ENCODE measurements around the gene CSF2. TPM values are rescaled to one million over a fixed set of nuclear protein-coding genes. Genes with fewer than 3 reads are reported as not detected.

Gene CSF2
- polyA plus RNA-seq, 1 of the 3 experiments (the other 2 are of a cell fraction), result 0.97 TPM

- CTCF ChIA-PET, result interaction anchor here (1.0 to 4.1 kb wide), 3 partner anchors 7 to 11 kb away, joined by 3 to 22 read pairs (median 3); no protein-coding TSS in a partner anchor
- Histone ChIP-seq H3K4me2 (no peak overlapping the region), H4K20me1 (ENCODE audit: insufficient read depth) (no peaks in the 10 kb centered on the region), H3K36me3 (replicated peaks in 1 of 2; ENCODE audit: control insufficient read depth in 1 of 2, insufficient read depth in 2 of 2, low read length in 1 of 2) (no peaks in the 10 kb centered on the region), H3K4me1 (ENCODE audit: control insufficient read depth in 1 of 2, insufficient read depth in 2 of 2, low read depth in 1 of 2, low read length in 1 of 2) (no peaks in the 10 kb centered on the region), H3K9me2 (no peaks in the 10 kb centered on the region), H3K9ac (no peak overlapping the region), H3K27ac (ENCODE audit: low read depth in 2 of 2, low read length in 1 of 2) (no peak overlapping the region), H3K27me3 (ENCODE audit: insufficient read depth) (no peaks in the 10 kb centered on the region; the same call in 1 of the 2 replicates), H2AFZ (ENCODE audit: low read depth) (no peak overlapping the region), H3K9me3 (no peaks in the 10 kb centered on the region), H3F3A (replicated peaks; ENCODE audit: insufficient read depth) (no peaks in the 10 kb centered on the region), H3K4me3 (ENCODE audit: low read depth in 2 of 2, low read length in 1 of 2) (no peak overlapping the region), H3K79me2 (ENCODE audit: insufficient read depth) (no peaks in the 10 kb centered on the region)
- 57% methylated on average over 8 of the region's 10 CpGs for WGBS (ENCODE audit: low lambda C conversion rate)
- POLR2A ChIA-PET, result no interaction called here
- no peak for DNase-seq
- TF ChIP-seq RCOR1 (IDR thresholded peaks at IDR 0.05; ENCODE audit: low read length) (no peak), RFX5 (IDR thresholded peaks at IDR 0.05; ENCODE audit: low read length) (no peak), TCF12 (IDR thresholded peaks at IDR 0.05) (no peak), CTCF (IDR thresholded peaks at IDR 0.05) (no peak), USF2 (IDR thresholded peaks at IDR 0.05; ENCODE audit: borderline replicate concordance, low read depth, low read length) (no peak)
Measured at GRCh38 chr5:132054031-132054696, 19.4 kb upstream of the CSF2 start.

DNA sequence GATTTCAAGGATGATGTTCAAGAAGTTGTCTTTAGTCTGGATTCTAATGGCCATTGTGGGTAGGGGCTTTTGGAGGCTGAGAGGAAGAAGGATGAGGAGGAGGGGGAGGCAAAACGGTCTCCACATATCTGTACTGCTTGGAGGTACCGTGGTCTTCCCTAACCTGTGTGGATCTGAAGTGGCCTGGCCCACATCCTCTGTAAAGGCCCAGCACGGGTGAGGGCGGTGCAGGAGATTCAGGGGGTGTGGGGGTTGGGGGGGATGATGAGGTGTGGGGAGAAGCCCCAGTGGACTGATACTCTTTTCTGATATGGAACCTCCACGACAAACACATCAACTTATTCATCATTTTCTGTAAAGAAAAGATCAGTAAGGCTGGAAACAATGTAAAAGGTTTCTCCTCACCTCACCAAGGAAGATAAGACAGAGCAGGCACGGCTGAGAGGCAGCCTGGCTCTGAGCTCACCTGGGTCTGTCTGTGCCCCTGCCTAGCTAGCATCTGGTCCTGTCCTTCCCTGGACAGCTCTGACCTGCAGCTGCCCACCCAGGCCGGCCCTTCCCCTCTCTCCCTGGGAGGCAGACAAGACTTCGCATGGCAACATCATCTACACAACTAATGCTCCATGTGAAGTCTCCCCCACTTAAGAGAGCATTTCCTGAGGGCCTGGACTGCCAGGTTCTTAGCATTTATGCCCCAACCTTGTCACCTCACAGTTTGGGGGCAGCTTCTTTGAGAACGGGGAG, 18.7 kb upstream of the CSF2 start:
- no peaks in the 10 kb centered on the region; the same call in 1 of the 2 replicates for H3K27me3 ChIP-seq (ENCODE audit: insufficient read depth)
- H3K27ac ChIP-seq (ENCODE audit: low read depth in 2 of 2, low read length in 1 of 2), result no peak overlapping the region
- WGBS (ENCODE audit: low lambda C conversion rate), result 59% methylated on average over 8 of the region's 9 CpGs
- no peaks in the 10 kb centered on the region for H3K9me3 ChIP-seq
- no peak overlapping the region for H3K4me2 ChIP-seq
- no peak overlapping the region for H3K4me3 ChIP-seq (ENCODE audit: low read depth in 2 of 2, low read length in 1 of 2)
- no peaks in the 10 kb centered on the region for H3K4me1 ChIP-seq (ENCODE audit: control insufficient read depth in 1 of 2, insufficient read depth in 2 of 2, low read depth in 1 of 2, low read length in 1 of 2)
- no peaks in the 10 kb centered on the region for H3F3A ChIP-seq (replicated peaks; ENCODE audit: insufficient read depth)
- DNase-seq, result no peak
- H4K20me1 ChIP-seq (ENCODE audit: insufficient read depth), result no peaks in the 10 kb centered on the region
- no peaks in the 10 kb centered on the region for H3K36me3 ChIP-seq (replicated peaks in 1 of 2; ENCODE audit: control insufficient read depth in 1 of 2, insufficient read depth in 2 of 2, low read length in 1 of 2)
- CTCF ChIA-PET, result interaction anchor here (1.1 to 4.1 kb wide), 2 partner anchors 8 to 10 kb away, joined by 3 to 22 read pairs; no protein-coding TSS in a partner anchor
- H3K79me2 ChIP-seq (ENCODE audit: insufficient read depth), result no peaks in the 10 kb centered on the region
- H2AFZ ChIP-seq (ENCODE audit: low read depth), result no peak overlapping the region
- POLR2A ChIA-PET, result no interaction called here
- no peak overlapping the region for H3K9ac ChIP-seq
- no peaks in the 10 kb centered on the region for H3K9me2 ChIP-seq
- TF ChIP-seq FOXM1 (IDR thresholded peaks at IDR 0.05; ENCODE audit: low read depth) (no peak), RAD21 (IDR thresholded peaks at IDR 0.05; ENCODE audit: low read length) (no peak), FOSL2 (IDR thresholded peaks at IDR 0.05; ENCODE audit: borderline replicate concordance, low read depth) (no peak), USF1 (IDR thresholded peaks at IDR 0.05; ENCODE audit: borderline replicate concordance, low read depth) (no peak), RCOR1 (IDR thresholded peaks at IDR 0.05; ENCODE audit: low read length) (no peak), MEF2A (IDR thresholded peaks at IDR 0.05; ENCODE audit: borderline replicate concordance, low read depth) (no peak), NRF1 (IDR thresholded peaks at IDR 0.05; ENCODE audit: low read depth, low read length) (no peak), CTCF (IDR thresholded peaks at IDR 0.05) (no peak), USF2 (IDR thresholded peaks at IDR 0.05; ENCODE audit: borderline replicate concordance, low read depth, low read length) (no peak), JUND (IDR thresholded peaks at IDR 0.05) (no peak), ZBTB33 (IDR thresholded peaks at IDR 0.05; ENCODE audit: borderline replicate concordance, low read depth) (no peak), CHD2 (IDR thresholded peaks at IDR 0.05; ENCODE audit: low read length, partially characterized antibody) (no peak), RFX5 (IDR thresholded peaks at IDR 0.05; ENCODE audit: low read length) (no peak)
